HEK293 (cell line): ENCODE data around the gene PKIB.
A peak's percentile ranks its signal among the peaks of the same experiment; 100 is the strongest.

Experiments used
- AEBP2 ChIP-seq: fragments of 450-650 bp; formaldehyde crosslinking; IDR thresholded peaks from 2 replicates; pipeline ENCODE4 v1.5.1; 2016; ENCODE audit warnings: missing biosample characterization, missing genetic modification characterization, borderline replicate concordance
- BCL11A ChIP-seq: fragments of 450-650 bp; formaldehyde crosslinking; IDR thresholded peaks from 2 replicates; pipeline ENCODE4 v1.5.1; 2016; ENCODE audit warnings: low read depth, missing biosample characterization, missing genetic modification characterization
- GFI1B ChIP-seq: fragments of 450-650 bp; formaldehyde crosslinking; IDR thresholded peaks from 2 replicates; pipeline ENCODE4 v1.5.1; 2016; ENCODE audit warnings: missing biosample characterization, missing genetic modification characterization
- GLIS1 ChIP-seq: fragments of 450-650 bp; formaldehyde crosslinking; IDR thresholded peaks from 2 replicates; pipeline ENCODE4 v1.5.1; 2016; ENCODE audit warnings: missing biosample characterization, missing genetic modification characterization
- IKZF3 ChIP-seq: fragments of 450-650 bp; IDR thresholded peaks from 2 replicates; pipeline ENCODE4 v1.5.0; 2018; ENCODE audit warnings: missing biosample characterization, mild to moderate bottlenecking, missing genetic modification characterization, moderate library complexity
- KLF8 ChIP-seq: fragments of 450-650 bp; formaldehyde crosslinking; IDR thresholded peaks from 2 replicates; pipeline ENCODE4 v1.5.1; 2016; ENCODE audit warnings: missing biosample characterization, missing genetic modification characterization
- OSR2 ChIP-seq: fragments of 450-650 bp; formaldehyde crosslinking; IDR thresholded peaks from 2 replicates; pipeline ENCODE4 v1.5.1; 2016; ENCODE audit warnings: missing biosample characterization, missing genetic modification characterization
- PRDM1 ChIP-seq: fragments of 450-650 bp; formaldehyde crosslinking; IDR thresholded peaks from 2 replicates; pipeline ENCODE4; 2016; ENCODE audit warnings: missing biosample characterization, missing genetic modification characterization
- PRDM2 ChIP-seq: fragments of 450-650 bp; formaldehyde crosslinking; IDR thresholded peaks from 2 replicates; pipeline ENCODE4 v1.5.1; 2016; ENCODE audit warnings: missing biosample characterization, missing genetic modification characterization, borderline replicate concordance
- PRDM4 ChIP-seq: fragments of 450-650 bp; formaldehyde crosslinking; IDR thresholded peaks from 2 replicates; pipeline ENCODE4 v1.5.1; 2017; ENCODE audit warnings: missing biosample characterization, missing genetic modification characterization
- REPIN1 ChIP-seq: fragments of 450-650 bp; formaldehyde crosslinking; IDR thresholded peaks from 2 replicates; pipeline ENCODE4 v1.5.1; 2017; ENCODE audit warnings: missing biosample characterization, missing genetic modification characterization, low read depth
- ZBTB1 ChIP-seq: fragments of 450-650 bp; formaldehyde crosslinking; IDR thresholded peaks from 2 replicates; pipeline ENCODE4 v1.5.1; 2016; ENCODE audit warnings: missing biosample characterization, missing genetic modification characterization
- ZBTB48 ChIP-seq: fragments of 450-650 bp; formaldehyde crosslinking; IDR thresholded peaks from 2 replicates; pipeline ENCODE4 v1.5.1; 2016; ENCODE audit warnings: missing biosample characterization, missing genetic modification characterization
- ZBTB7A ChIP-seq: fragments of 450-650 bp; formaldehyde crosslinking; IDR thresholded peaks from 2 replicates; pipeline ENCODE4 v1.5.1; 2016; ENCODE audit warnings: low read depth, missing biosample characterization, missing genetic modification characterization
- ZNF112 ChIP-seq: fragments of 450-650 bp; formaldehyde crosslinking; IDR thresholded peaks from 2 replicates; pipeline ENCODE4 v1.5.0; 2017; ENCODE audit warnings: missing biosample characterization, missing genetic modification characterization
- ZNF248 ChIP-seq: fragments of 450-650 bp; formaldehyde crosslinking; IDR thresholded peaks from 2 replicates; pipeline ENCODE4 v1.5.1; 2017; ENCODE audit warnings: missing biosample characterization, missing genetic modification characterization
- ZNF280C ChIP-seq: fragments of 450-650 bp; formaldehyde crosslinking; IDR thresholded peaks from 2 replicates; pipeline ENCODE4 v1.5.1; 2016; ENCODE audit warnings: missing biosample characterization, missing genetic modification characterization
- ZNF350 ChIP-seq: fragments of 450-650 bp; formaldehyde crosslinking; IDR thresholded peaks from 2 replicates; pipeline ENCODE4 v1.5.0; 2017; ENCODE audit warnings: missing biosample characterization, mild to moderate bottlenecking, missing genetic modification characterization
- ZNF394 ChIP-seq: fragments of 450-650 bp; formaldehyde crosslinking; IDR thresholded peaks from 2 replicates; pipeline ENCODE4 v1.5.1; 2016; ENCODE audit warnings: missing biosample characterization, missing genetic modification characterization, mild to moderate bottlenecking, moderate library complexity, borderline replicate concordance
- ZNF501 ChIP-seq: fragments of 450-650 bp; formaldehyde crosslinking; IDR thresholded peaks from 2 replicates; pipeline ENCODE4 v1.5.1; 2016; ENCODE audit warnings: missing biosample characterization, missing genetic modification characterization
- ZNF518A ChIP-seq: fragments of 450-650 bp; formaldehyde crosslinking; conservative IDR thresholded peaks from 2 replicates; pipeline ENCODE4 v1.5.1; 2016; ENCODE audit warnings: low read depth, missing biosample characterization, missing genetic modification characterization
- ZNF677 ChIP-seq: fragments of 450-650 bp; IDR thresholded peaks from 2 replicates; pipeline ENCODE4 v1.5.0; 2018; ENCODE audit warnings: missing biosample characterization, mild to moderate bottlenecking, missing genetic modification characterization, moderate library complexity
- ZNF707 ChIP-seq: fragments of 450-650 bp; formaldehyde crosslinking; IDR thresholded peaks from 2 replicates; pipeline ENCODE4 v1.5.1; 2016; ENCODE audit warnings: missing biosample characterization, missing genetic modification characterization
- ZSCAN23 ChIP-seq: fragments of 450-650 bp; formaldehyde crosslinking; IDR thresholded peaks from 2 replicates; pipeline ENCODE4 v1.5.1; 2016; ENCODE audit warnings: missing biosample characterization, missing genetic modification characterization

Gene PKIB

GRCh38 chr6:122620902-122621301, 10.7 kb downstream of the PKIB start (continued):
- no peak for TF ChIP-seq ZNF501
- no peak for TF ChIP-seq ZNF707 (tag by site-specific recombination)
- TF ChIP-seq OSR2: peak; percentile 56; the same call in 1 of the 2 replicates
- TF ChIP-seq PRDM4 (tag by site-specific recombination): no peak
- TF ChIP-seq ZNF112 (tag by site-specific recombination): no peak
- no peak for TF ChIP-seq ZBTB7A (tag by site-specific recombination)
- TF ChIP-seq ZNF394 (tag by site-specific recombination): peak; percentile 16; the same call in 1 of the 2 replicates
- TF ChIP-seq ZSCAN23 (tag by site-specific recombination): no peak
- TF ChIP-seq PRDM2: no peak
- no peak for TF ChIP-seq GLIS1
- no peak for TF ChIP-seq AEBP2 (tag by site-specific recombination)
- TF ChIP-seq PRDM1 (tag by site-specific recombination): no peak
- TF ChIP-seq KLF8 (tag by site-specific recombination): 0 out of 2 replicates have a peak, but pooled peaks have one; percentile 6
- no peak for TF ChIP-seq ZNF248 (tag by site-specific recombination)
- 0 out of 2 replicates have a peak, but pooled peaks have one; percentile 25 for TF ChIP-seq GFI1B (tag by site-specific recombination)
- TF ChIP-seq ZNF518A: 0 out of 2 replicates have a peak, but pooled peaks have one; percentile 24
- no peak for TF ChIP-seq BCL11A (tag by site-specific recombination)
- TF ChIP-seq REPIN1 (tag by site-specific recombination): no peak
- TF ChIP-seq ZNF350 (tag by site-specific recombination): no peak
- no peak for TF ChIP-seq ZNF677 (tag by site-specific recombination)
- no peak for TF ChIP-seq ZBTB48 (tag by site-specific recombination)
- TF ChIP-seq IKZF3 (tag by site-specific recombination): peak; percentile 42; the same call in 1 of the 2 replicates
- TF ChIP-seq ZBTB1: no peak
- no peak for TF ChIP-seq ZNF280C
